Erythroblast (primary cell): ENCODE results near the gene ANAPC15.

Source experiments
- GATA1 ChIP-seq: IDR thresholded peaks from 2 replicates; pipeline ENCODE4 v1.6.1; 2011; ENCODE audit warnings: low read depth, mild to moderate bottlenecking, control low read depth, low read length, moderate library complexity
- POLR2A ChIP-seq: IDR thresholded peaks from 2 replicates; pipeline ENCODE4 v1.6.1; 2011; ENCODE audit warnings: mild to moderate bottlenecking, low read length

GRCh38 chr11:72088076-72088808 is 24.3 kb downstream of the ANAPC15 start:
- no peak for TF ChIP-seq POLR2A
- TF ChIP-seq GATA1, result no peak
